HUDEP-2 (cell line): ENCODE measurements around the gene MLH1.

Experiments
- DNase-seq, 76 experiments: peaks; one replicate each; lab custom pipeline; 2025; ENCODE audit not compliant: unreplicated experiment in 76 of 76; lab: John Stamatoyannopoulos, UW

Gene MLH1

GRCh38 chr3:36972163-36972562, 21.2 kb upstream of the MLH1 start:
- DNase-seq = no peak

GRCh38 chr3:36973139-36973538, 20.2 kb upstream of the MLH1 start:
- peak in 2 of 76 experiments; percentile 5 to 14 for DNase-seq

DNA sequence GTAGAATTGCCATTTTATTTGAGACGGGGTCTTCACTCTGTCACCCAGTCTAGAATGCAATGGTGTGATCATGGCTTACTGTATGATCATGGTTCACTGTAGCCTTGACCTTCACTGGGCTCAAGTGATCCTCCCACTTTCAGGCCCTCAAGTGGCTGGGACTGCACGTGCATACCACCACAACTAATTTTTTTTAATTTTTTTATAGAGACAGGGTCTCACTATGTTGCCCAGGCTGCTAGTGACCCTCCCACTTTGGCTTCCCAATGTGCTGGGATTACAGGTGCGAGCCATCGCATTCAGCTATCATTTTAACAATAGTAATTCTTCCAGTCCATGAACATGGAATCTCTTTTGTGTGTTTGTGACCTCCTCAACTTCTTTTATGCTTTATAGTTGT, 12.3 kb upstream of the MLH1 start:
- no peak for DNase-seq

DNA sequence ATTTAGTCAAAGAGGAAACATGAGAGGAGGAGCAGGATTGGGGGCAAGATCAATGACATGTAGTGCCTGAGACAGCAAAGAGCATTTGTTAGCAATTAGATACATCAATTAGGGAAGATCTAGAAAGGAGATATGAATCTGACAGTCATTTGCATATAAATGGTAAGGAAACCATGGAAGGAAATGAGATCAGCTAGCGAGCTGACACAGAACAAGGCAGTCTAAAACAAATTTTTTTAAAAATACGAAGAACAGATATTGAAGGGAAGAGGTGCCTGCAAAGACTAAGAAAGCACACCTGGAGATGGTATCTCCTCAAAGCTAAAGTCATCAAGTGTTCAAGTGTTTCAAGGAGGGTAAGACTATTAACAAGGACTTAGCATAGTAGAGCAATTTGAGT, 5.0 kb upstream of the MLH1 start:
- no peak for DNase-seq

DNA sequence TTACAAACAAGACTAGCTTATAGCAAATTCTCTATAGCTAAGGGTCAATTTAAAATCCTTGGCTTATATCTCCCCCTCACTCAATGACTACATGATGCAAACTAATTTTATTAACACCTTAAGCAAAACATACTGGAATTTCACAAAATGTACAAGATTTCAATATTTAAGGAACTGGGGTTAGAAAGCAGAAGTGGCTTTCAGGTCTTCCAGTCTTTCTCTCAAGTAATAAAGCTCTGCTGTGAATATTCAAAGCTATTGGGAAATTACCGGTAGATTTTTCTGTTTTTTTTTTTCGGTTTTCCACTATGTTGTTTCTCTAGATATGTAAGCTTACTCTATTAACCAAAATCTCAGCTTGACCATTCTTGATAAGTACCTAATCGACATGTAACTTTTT, 4.3 kb upstream of the MLH1 start:
- DNase-seq = no peak

DNA sequence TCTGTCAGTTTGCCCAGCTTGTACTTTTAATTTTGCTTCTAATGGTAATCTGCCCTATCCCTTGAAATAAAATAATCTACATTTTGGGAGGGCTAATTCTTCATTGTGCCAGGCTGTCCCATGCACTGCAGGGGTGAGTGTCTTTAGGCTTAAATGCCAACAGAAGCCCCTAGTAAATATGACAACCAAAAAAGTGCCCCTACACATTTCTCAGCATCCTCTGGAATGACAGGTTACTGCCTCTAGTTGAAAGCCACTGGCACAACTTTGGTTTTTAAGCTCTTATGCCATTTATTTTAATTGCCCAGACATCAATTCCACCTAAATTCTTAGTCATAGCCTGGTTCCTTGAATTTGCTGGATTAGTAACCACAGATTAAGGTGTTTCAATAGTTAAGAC, 3.8 kb upstream of the MLH1 start:
- DNase-seq = no peak

DNA sequence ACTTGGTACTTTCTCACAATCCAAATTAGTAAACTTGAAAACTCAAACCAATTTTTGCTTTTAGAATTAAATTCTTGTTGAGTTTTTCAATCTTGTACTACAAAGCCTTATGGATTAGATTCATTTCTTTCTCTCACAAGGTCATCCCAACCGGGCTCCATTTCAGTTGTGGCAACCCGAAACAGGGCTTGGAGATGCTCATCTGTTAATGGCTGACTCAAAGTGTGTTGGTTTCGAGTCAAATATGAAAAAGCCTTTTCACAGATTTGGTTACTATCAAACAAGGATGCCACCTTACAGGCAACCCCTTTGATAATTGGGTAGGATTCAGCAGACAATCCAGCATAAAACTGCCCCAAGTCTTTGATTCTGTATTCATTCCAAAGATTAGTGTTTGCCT, 2.2 kb upstream of the MLH1 start:
- DNase-seq = no peak

DNA sequence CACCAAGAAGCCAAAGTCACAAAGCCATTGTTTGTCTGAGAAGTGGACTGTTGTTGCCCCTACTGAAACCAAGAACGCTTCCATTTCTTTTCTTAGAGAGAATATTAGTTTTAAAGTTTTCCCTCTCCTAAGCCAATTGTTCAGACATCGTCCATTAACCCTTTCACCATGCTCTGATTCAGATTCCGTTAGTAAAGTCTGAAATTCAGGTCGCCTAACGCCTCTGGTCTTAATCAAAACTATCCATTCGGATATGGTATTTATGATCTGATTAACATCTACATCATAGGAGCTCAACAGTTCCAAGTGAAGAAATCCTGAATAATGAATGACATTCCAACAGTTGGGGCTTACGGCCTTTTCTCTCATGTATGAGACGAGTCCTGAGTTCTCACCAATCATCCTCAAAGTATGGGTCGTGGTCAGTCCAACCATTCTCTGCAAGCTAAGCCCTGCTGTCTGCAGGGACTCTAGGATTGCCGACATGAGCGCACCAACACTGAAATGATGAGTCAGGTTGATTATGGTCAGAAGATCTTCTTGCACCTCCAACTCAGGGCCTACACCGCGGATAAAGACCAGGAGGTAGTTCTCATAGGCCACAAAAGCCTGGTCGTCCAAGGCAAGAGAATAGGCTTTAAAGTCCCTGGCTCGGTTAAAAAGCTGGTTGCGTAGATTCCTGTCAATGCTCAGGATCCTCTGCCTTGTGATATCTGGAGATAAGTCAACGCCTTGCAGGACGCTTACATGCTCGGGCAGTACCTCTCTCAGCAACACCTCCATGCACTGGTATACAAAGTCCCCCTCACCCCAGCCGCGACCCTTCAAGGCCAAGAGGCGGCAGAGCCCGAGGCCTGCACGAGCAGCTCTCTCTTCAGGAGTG, 1.2 kb upstream of the MLH1 start:
- DNase-seq = no peak

GRCh38 chr3:36992806-36993325, 452 bp upstream of the MLH1 start, which contains the start of gene EPM2AIP1:
Gene EPM2AIP1, minus strand, starts transcription at chr3:36993131. Its CDS starts 54 bp downstream, at chr3:36993077.
- no peak for DNase-seq

DNA sequence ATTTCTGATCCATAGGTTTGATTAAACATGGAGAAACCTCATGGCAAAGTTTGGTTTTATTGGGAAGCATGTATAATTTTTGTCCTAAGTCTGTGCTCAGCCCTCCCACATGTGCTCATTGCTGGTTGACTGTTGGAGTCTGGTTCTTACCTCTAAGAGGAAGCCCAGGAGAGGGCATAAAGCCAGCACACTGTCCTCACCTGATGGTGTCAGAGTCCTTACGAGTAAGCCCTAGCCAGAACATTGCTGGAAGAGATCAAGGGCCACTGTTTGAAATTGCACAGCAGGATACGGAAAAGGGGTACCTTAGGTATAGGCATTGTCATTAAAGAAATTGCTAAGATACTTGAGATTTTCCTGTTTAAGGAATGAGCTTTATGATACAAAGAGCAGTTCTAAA, 21.3 kb downstream of the MLH1 start:
- DNase-seq = no peak

DNA sequence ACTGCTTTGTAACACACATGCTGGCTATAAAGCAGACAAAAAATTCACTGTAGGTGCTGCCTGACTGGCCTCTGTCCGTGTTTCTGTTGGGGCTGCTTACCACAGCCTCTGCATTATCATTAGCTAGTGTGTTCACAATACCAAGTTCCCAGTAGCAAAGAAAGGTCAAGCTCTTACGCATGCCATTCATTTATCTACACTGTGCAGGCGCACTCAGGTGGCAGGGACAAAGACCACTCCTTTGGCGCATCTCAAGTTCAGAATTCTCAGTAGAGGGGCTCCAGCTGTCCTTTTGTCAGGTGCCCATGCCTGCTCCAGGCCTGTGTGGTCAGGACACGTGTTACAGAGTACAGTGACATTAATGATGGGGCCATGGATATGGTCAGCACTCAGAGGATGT, 22.3 kb downstream of the MLH1 start:
- no peak for DNase-seq

GRCh38 chr3:37016903-37017302, 23.6 kb downstream of the MLH1 start:
- DNase-seq = no peak

GRCh38 chr3:37017683-37018082, 24.4 kb downstream of the MLH1 start:
- no peak for DNase-seq

- DNase-seq = peak in 10 of 76 experiments; percentile 4 to 42 (median 11)
These were observed 30.8 kb downstream of the MLH1 start for GRCh38 chr3:37024092-37024491.

DNA sequence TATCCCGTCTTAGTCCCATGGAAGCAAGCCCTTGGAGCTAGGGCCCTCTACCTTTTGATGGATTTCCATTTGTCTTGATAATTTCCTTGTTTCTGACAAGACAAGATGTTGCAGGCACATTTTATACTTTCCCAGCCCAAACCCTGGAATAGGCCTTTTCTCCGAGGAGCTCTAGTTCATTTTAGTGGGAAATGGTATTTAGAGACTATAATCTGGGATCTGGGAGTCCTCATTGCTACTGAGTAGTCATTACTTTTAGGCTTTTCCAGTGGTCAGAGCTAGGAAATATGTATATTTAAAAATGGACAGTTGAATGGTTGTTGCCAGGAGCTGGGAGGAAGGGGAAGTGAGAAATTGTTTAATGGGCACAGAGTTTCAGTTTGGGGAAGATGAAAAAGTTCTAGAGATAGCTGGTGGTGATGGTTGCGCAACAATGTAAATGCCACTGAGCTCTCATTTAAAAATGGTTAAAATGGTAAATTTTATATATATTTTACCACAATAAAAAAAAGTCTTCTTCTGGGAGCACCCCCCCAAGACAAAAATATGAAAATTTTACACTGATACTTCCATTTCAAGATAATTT, 31.6 kb downstream of the MLH1 start:
- peak in 2 of 76 experiments; percentile 1 for DNase-seq

DNA sequence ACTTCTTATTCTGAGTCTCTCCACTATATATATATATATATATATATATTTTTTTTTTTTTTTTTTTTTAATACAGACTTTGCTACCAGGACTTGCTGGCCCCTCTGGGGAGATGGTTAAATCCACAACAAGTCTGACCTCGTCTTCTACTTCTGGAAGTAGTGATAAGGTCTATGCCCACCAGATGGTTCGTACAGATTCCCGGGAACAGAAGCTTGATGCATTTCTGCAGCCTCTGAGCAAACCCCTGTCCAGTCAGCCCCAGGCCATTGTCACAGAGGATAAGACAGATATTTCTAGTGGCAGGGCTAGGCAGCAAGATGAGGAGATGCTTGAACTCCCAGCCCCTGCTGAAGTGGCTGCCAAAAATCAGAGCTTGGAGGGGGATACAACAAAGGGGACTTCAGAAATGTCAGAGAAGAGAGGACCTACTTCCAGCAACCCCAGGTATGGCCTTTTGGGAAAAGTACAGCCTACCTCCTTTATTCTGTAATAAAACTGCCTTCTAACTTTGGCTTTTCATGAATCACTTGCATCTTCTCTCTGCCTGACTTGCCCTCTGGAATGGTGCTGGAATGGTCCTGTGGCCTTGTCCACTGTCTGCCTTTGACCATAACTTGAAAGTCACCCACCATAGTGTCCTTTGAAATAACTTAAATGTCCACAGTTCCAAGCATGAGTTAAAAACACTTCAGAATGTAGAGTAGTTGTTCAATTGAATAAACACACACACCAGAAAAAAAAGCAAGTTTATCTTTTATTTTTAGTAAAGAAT, 32.4 kb downstream of the MLH1 start:
- peak in 65 of 76 experiments; percentile 1 to 85 (median 48) for DNase-seq

DNA sequence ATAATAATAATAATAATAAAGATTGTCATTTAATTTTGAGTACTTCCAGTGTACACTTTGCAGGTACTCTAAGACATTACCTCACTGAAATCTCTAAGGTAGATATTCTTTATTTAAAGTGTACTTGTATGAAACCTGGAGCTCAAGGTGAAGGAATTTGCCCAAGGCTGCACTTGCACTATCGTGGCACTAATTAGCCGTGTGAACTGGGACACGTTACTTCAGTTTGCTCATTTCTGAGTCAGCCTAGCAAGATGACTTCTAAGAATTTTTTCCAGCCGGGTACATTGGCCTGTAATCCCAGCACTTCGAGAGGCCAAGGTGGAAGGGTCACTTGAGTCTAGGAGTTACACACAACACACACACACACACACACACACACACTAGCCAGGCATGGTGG, 33.5 kb downstream of the MLH1 start:
- no peak for DNase-seq

GRCh38 chr3:37028329-37028728, 35.0 kb downstream of the MLH1 start:
- DNase-seq = peak in 75 of 76 experiments; percentile 23 to 91 (median 81)

- no peak for DNase-seq
These were observed 35.8 kb downstream of the MLH1 start for GRCh38 chr3:37029111-37029510.

GRCh38 chr3:37029516-37030163, 36.3 kb downstream of the MLH1 start:
- DNase-seq = no peak

GRCh38 chr3:37030588-37030987, 37.3 kb downstream of the MLH1 start:
- DNase-seq = no peak
